ENCODE measurements around the gene E4F1.

The E4F1 gene

GRCh38 chr16:2206420-2206779 is 17.0 kb upstream of the E4F1 start:
- H3K9me3 Mint-ChIP-seq, result peaks cover 13% of the 10 kb centered on the region
- DNase-seq, result no peak
- H3K27ac Mint-ChIP-seq, result peak overlapping the region; percentile 80
- H3K36me3 Mint-ChIP-seq (ENCODE audit: low read depth), result peaks cover 12% of the 10 kb centered on the region
- TF ChIP-seq, protein P1, sequence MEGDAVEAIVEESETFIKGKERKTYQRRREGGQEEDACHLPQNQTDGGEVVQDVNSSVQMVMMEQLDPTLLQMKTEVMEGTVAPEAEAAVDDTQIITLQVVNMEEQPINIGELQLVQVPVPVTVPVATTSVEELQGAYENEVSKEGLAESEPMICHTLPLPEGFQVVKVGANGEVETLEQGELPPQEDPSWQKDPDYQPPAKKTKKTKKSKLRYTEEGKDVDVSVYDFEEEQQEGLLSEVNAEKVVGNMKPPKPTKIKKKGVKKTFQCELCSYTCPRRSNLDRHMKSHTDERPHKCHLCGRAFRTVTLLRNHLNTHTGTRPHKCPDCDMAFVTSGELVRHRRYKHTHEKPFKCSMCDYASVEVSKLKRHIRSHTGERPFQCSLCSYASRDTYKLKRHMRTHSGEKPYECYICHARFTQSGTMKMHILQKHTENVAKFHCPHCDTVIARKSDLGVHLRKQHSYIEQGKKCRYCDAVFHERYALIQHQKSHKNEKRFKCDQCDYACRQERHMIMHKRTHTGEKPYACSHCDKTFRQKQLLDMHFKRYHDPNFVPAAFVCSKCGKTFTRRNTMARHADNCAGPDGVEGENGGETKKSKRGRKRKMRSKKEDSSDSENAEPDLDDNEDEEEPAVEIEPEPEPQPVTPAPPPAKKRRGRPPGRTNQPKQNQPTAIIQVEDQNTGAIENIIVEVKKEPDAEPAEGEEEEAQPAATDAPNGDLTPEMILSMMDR (IDR thresholded peaks at IDR 0.05), result no peak
- peak overlapping the region; percentile 84 for H3K4me3 Mint-ChIP-seq
- H3K4me1 Mint-ChIP-seq, result peaks cover 33% of the 10 kb centered on the region
- peaks cover 19% of the 10 kb centered on the region for H3K27me3 Mint-ChIP-seq (ENCODE audit: low read depth, poor library complexity)

- Mint-ChIP-seq H3K27me3 (ENCODE audit: low read depth, poor library complexity) (peaks cover 14% of the 10 kb centered on the region), H3K9me3 (peaks cover 13% of the 10 kb centered on the region), H3K4me1 (peaks cover 37% of the 10 kb centered on the region), H3K4me3 (peak overlapping the region; percentile 84), H3K27ac (peak overlapping the region; percentile 80), H3K36me3 (ENCODE audit: low read depth) (peaks cover 12% of the 10 kb centered on the region)
- DNase-seq, result no peak
- TF ChIP-seq, protein P1 (IDR thresholded peaks at IDR 0.05), result no peak
Observed at GRCh38 chr16:2206780-2207433, 16.5 kb upstream of the E4F1 start.

DNA sequence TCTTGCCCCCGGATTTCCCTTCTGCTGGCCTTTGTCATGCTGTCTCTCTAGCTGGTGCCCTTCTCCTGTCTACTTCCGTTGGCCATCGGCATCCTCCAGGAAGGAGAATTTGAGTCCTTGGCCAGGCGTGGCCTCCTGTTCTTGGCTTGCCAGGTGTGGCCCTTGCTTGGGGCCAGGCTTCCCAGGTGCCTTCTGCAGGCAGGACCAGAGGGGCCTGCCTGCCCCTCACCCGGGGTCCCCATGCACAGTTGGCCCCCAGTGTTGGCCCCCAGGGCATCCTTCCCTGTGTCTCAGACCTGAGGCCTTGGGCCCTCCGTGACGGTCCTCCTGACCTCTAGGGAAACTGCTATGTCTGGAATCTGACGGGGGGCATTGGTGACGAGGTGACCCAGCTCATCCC is 15.5 kb upstream of the E4F1 start:
- TF ChIP-seq, protein P1 (IDR thresholded peaks at IDR 0.05), result no peak
- peaks cover 12% of the 10 kb centered on the region for H3K36me3 Mint-ChIP-seq (ENCODE audit: low read depth)
- H3K4me1 Mint-ChIP-seq, result peaks cover 47% of the 10 kb centered on the region
- no peak overlapping the region for H3K27ac Mint-ChIP-seq
- peak overlapping the region; percentile 80 for H3K4me3 Mint-ChIP-seq
- peaks cover 7% of the 10 kb centered on the region for H3K9me3 Mint-ChIP-seq
- DNase-seq, result no peak
- H3K27me3 Mint-ChIP-seq (ENCODE audit: low read depth, poor library complexity), result peaks cover 9% of the 10 kb centered on the region

- Mint-ChIP-seq H3K4me3 (no peak overlapping the region), H3K27me3 (ENCODE audit: low read depth, poor library complexity) (peaks cover 9% of the 10 kb centered on the region), H3K9me3 (peaks cover 5% of the 10 kb centered on the region), H3K27ac (no peak overlapping the region), H3K4me1 (peaks cover 51% of the 10 kb centered on the region), H3K36me3 (ENCODE audit: low read depth) (peaks cover 12% of the 10 kb centered on the region)
- TF ChIP-seq, protein P1 (IDR thresholded peaks at IDR 0.05), result no peak
- DNase-seq, result no peak
Observed at GRCh38 chr16:2208308-2208707, 15.1 kb upstream of the E4F1 start.

GRCh38 chr16:2208772-2209171 is 14.6 kb upstream of the E4F1 start:
- no peak for DNase-seq
- peaks cover under 1% of the 10 kb centered on the region for H3K9me3 Mint-ChIP-seq
- H3K4me1 Mint-ChIP-seq, result peaks cover 56% of the 10 kb centered on the region
- no peak overlapping the region for H3K4me3 Mint-ChIP-seq
- H3K27me3 Mint-ChIP-seq (ENCODE audit: low read depth, poor library complexity), result peaks cover 5% of the 10 kb centered on the region
- no peak overlapping the region for H3K27ac Mint-ChIP-seq
- TF ChIP-seq, protein P1 (IDR thresholded peaks at IDR 0.05), result no peak
- peaks cover 12% of the 10 kb centered on the region for H3K36me3 Mint-ChIP-seq (ENCODE audit: low read depth)
